HEK293 (cell line): ENCODE measurements around the gene GMEB1.

Source experiments
- CTCF ChIA-PET: fragments of 350-600 bp; formaldehyde crosslinking; extraction: SDS; loops from one replicate; lab custom pipeline; 2021; ENCODE audit warnings: antibody characterized with exemption; lab: Yijun Ruan, JAX
- POLR2A ChIA-PET: fragments of 300-600 bp; formaldehyde crosslinking; extraction: SDS; loops from one replicate; lab custom pipeline; 2020; ENCODE audit warnings: antibody characterized with exemption, inconsistent platforms; lab: Yijun Ruan, JAX
- H3K27ac ChIP-seq: fragments of 200-500 bp; sonication (Bioruptor generic); 2 replicates; pipeline ENCODE4 v1.5.1; 2014; ENCODE audit warnings: low read depth, low read length, control low read depth, inconsistent platforms; ENCODE audit errors: extremely low read depth
- H3K36me3 ChIP-seq, 2 experiments: fragments of 200-500 bp in 1 of 2; sonication (Bioruptor generic) in 1 of 2; 1 replicate in 1 of 2; 2 replicates in 1 of 2; pipeline ENCODE4 v1.5.1; 2014 to 2017; ENCODE audit warnings: inconsistent platforms in 2 of 2, low read length in 2 of 2; ENCODE audit not compliant: control insufficient read depth in 2 of 2, insufficient read depth in 1 of 2
- H3K4me1 ChIP-seq: fragments of 200-500 bp; sonication (Bioruptor generic); 2 replicates; pipeline ENCODE4 v1.5.1; 2014; ENCODE audit warnings: mild to moderate bottlenecking, low read length, inconsistent platforms; ENCODE audit not compliant: control insufficient read depth, insufficient read depth
- H3K4me3 ChIP-seq: 2 replicates; pipeline ENCODE4 v1.5.1; 2011; ENCODE audit warnings: low read depth, mild to moderate bottlenecking, control low read depth, low read length, moderate library complexity
- H3K9me3 ChIP-seq: fragments of 200-500 bp; sonication (Bioruptor generic); 2 replicates; pipeline ENCODE4 v1.5.1; 2014; ENCODE audit warnings: low read depth, low read length, inconsistent platforms; ENCODE audit not compliant: control insufficient read depth, insufficient read depth
- EGR2 ChIP-seq: fragments of 450-650 bp; formaldehyde crosslinking; IDR thresholded peaks from 2 replicates; pipeline ENCODE4 v1.5.1; 2016; ENCODE audit warnings: low read depth, missing biosample characterization, missing genetic modification characterization
- HOXA7 ChIP-seq: sonication (generic); formaldehyde crosslinking; IDR thresholded peaks from 2 replicates; pipeline ENCODE4 v1.8.1; 2022; ENCODE audit warnings: missing genetic modification reagents, borderline replicate concordance
- SCRT2 ChIP-seq: fragments of 450-650 bp; formaldehyde crosslinking; IDR thresholded peaks from 2 replicates; pipeline ENCODE4 v1.5.1; 2016; ENCODE audit warnings: missing biosample characterization, missing genetic modification characterization
- ZBTB1 ChIP-seq: fragments of 450-650 bp; formaldehyde crosslinking; IDR thresholded peaks from 2 replicates; pipeline ENCODE4 v1.5.1; 2016; ENCODE audit warnings: missing biosample characterization, missing genetic modification characterization
- ZBTB7A ChIP-seq: fragments of 450-650 bp; formaldehyde crosslinking; IDR thresholded peaks from 2 replicates; pipeline ENCODE4 v1.5.1; 2016; ENCODE audit warnings: low read depth, missing biosample characterization, missing genetic modification characterization
- ZNF138 ChIP-seq: fragments of 450-650 bp; formaldehyde crosslinking; IDR thresholded peaks from 2 replicates; pipeline ENCODE4 v1.5.1; 2016; ENCODE audit warnings: missing biosample characterization, missing genetic modification characterization, borderline replicate concordance
- ZNF211 ChIP-seq: fragments of 450-650 bp; formaldehyde crosslinking; IDR thresholded peaks from 2 replicates; pipeline ENCODE4 v1.5.1; 2016; ENCODE audit warnings: low read depth, missing biosample characterization, missing genetic modification characterization
- ZNF423 ChIP-seq: fragments of 450-650 bp; formaldehyde crosslinking; IDR thresholded peaks from 2 replicates; pipeline ENCODE4 v1.5.1; 2016; ENCODE audit warnings: missing biosample characterization, missing genetic modification characterization
- ZNF521 ChIP-seq: fragments of 450-650 bp; formaldehyde crosslinking; IDR thresholded peaks from 2 replicates; pipeline ENCODE4 v1.5.1; 2017; ENCODE audit warnings: missing biosample characterization, mild to moderate bottlenecking, missing genetic modification characterization
- ZNF600 ChIP-seq: fragments of 450-650 bp; formaldehyde crosslinking; IDR thresholded peaks from 2 replicates; pipeline ENCODE4 v1.5.1; 2016; ENCODE audit warnings: missing biosample characterization, missing genetic modification characterization
- ZNF654 ChIP-seq: fragments of 450-650 bp; formaldehyde crosslinking; IDR thresholded peaks from 2 replicates; pipeline ENCODE4 v1.5.1; 2016; ENCODE audit warnings: low read depth, missing biosample characterization, missing genetic modification characterization
- ZNF664 ChIP-seq: fragments of 450-650 bp; formaldehyde crosslinking; IDR thresholded peaks from 2 replicates; pipeline ENCODE4 v1.5.1; 2016; ENCODE audit warnings: missing biosample characterization, missing genetic modification characterization
- ZSCAN23 ChIP-seq: fragments of 450-650 bp; formaldehyde crosslinking; IDR thresholded peaks from 2 replicates; pipeline ENCODE4 v1.5.1; 2016; ENCODE audit warnings: missing biosample characterization, missing genetic modification characterization
- TF ChIP-seq, protein P1 (sequence below): fragments of 450-650 bp; IDR thresholded peaks from 2 replicates; pipeline ENCODE4 v1.5.1; 2018; ENCODE audit warnings: missing biosample characterization, mild to moderate bottlenecking, missing genetic modification characterization
- TF ChIP-seq, protein P2 (sequence below): fragments of 450-650 bp; formaldehyde crosslinking; IDR thresholded peaks from 2 replicates; pipeline ENCODE4; 2016; ENCODE audit warnings: missing biosample characterization, missing genetic modification characterization
- TF ChIP-seq, protein P3 (sequence below): fragments of 450-650 bp; formaldehyde crosslinking; IDR thresholded peaks from 2 replicates; pipeline ENCODE4 v1.5.1; 2017; ENCODE audit warnings: missing biosample characterization, missing genetic modification characterization

Gene GMEB1

DNA sequence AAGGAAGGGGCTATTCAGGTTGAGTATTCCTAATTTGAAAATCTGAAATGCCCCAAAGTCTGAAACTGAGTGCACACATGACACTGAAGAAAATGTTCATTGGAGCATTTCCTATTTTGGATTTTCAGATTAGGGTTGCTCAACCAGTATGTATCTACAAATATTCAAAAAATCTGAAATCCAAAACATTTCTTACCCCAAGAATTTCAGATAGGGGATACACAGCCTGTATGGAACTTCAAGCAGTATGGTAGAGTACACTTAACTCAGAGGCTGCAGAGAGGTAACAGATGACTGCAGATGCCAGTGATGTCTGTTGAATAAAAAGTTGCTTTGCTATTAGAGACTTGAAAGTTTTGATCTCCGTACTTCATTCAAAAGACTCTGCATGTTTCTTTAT is 87.1 kb downstream of the GMEB1 start:
- Histone ChIP-seq H3K36me3 (peaks cover 11 to 84% of the 10 kb centered on the region in 2 experiments; a peak in 2 of 3 replicates), H3K27ac (no peak overlapping the region), H3K9me3 (no peaks in the 10 kb centered on the region), H3K4me1 (peaks cover 9% of the 10 kb centered on the region), H3K4me3 (no peak overlapping the region)
- POLR2A ChIA-PET, result interaction anchor here (0.5 to 0.8 kb wide), 2 partner anchors 14 to 19 kb away, joined by 3 to 5 read pairs; partner anchors contain the start of gene YTHDF2
- CTCF ChIA-PET, result interaction anchor here (2.0 kb wide), 1 partner anchor 121 kb away, joined by 7 read pairs; no protein-coding TSS in a partner anchor
- TF ChIP-seq, protein P1, sequence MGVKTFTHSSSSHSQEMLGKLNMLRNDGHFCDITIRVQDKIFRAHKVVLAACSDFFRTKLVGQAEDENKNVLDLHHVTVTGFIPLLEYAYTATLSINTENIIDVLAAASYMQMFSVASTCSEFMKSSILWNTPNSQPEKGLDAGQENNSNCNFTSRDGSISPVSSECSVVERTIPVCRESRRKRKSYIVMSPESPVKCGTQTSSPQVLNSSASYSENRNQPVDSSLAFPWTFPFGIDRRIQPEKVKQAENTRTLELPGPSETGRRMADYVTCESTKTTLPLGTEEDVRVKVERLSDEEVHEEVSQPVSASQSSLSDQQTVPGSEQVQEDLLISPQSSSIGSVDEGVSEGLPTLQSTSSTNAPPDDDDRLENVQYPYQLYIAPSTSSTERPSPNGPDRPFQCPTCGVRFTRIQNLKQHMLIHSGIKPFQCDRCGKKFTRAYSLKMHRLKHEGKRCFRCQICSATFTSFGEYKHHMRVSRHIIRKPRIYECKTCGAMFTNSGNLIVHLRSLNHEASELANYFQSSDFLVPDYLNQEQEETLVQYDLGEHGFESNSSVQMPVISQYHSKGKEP (tag by site-specific recombination), result no peak
- TF ChIP-seq ZNF664 (tag by site-specific recombination) (no peak), ZBTB1 (tag by site-specific recombination) (no peak)

DNA sequence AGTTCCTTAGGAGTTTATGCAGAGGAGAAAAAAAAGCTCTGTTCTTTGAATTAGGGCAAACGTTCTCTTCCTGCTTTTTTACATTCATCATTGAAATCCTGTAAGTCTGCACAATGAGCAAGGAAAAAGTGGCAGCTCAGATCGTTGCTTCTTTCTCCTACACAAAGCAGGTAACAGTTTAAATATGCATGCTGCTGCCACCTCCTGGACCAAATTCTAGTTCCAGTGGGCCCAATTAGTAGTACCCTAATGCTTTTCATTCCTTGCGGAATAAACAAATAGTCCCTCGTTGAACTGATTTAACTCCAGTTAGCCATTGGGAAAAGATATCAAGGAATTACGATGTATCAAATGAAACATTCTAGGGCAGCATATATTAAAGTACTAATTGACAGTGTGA is 88.3 kb downstream of the GMEB1 start:
- 0 out of 2 replicates have a peak, but pooled peaks cover 2% of the 10 kb centered on the region for H3K4me1 ChIP-seq
- no peak overlapping the region for H3K27ac ChIP-seq
- CTCF ChIA-PET, result interaction anchor here (0.6 to 2.0 kb wide), 5 partner anchors 9 to 120 kb away, joined by 3 to 9 read pairs (median 5); partner anchors contain the start of gene YTHDF2
- POLR2A ChIA-PET, result interaction anchor here (1.1 kb wide), 1 partner anchor 108 kb away, joined by 3 read pairs; the partner anchor contains the start of gene RNU11
- H3K36me3 ChIP-seq, result peaks cover 15 to 81% of the 10 kb centered on the region in 2 experiments; a peak in 2 of 3 replicates
- H3K9me3 ChIP-seq, result no peaks in the 10 kb centered on the region
- 0 out of 2 replicates have a peak, but pooled peaks have one; percentile 12 for TF ChIP-seq ZNF654 (tag by site-specific recombination)
- no peak for TF ChIP-seq ZNF211 (tag by site-specific recombination)
- H3K4me3 ChIP-seq, result no peak overlapping the region

DNA sequence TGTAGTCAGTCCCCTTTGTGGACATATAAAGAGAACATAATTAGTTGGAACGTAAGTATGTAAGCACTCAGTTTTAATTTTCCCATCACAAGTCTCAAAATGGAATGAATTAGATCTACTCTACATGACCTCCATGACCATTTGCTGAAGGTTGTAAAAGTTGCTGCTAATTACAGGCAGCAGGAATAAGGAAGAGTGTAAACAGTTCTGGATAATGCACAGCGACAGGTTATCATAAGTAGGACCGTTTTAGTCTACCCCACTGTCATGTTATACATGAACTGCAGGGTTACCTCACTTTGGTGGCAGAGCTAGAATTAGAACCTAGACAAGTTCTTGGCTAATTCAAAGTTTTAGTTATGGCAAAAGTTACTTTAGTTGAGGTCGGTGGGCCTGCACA is 89.8 kb downstream of the GMEB1 start:
- Histone ChIP-seq H3K4me3 (no peak overlapping the region), H3K36me3 (peaks cover 20 to 68% of the 10 kb centered on the region in 2 experiments; a peak in 2 of 3 replicates), H3K9me3 (no peaks in the 10 kb centered on the region), H3K4me1 (0 out of 2 replicates have a peak, but pooled peaks cover 2% of the 10 kb centered on the region), H3K27ac (no peak overlapping the region)
- TF ChIP-seq SCRT2 (tag by site-specific recombination) (peak; percentile 78), ZNF521 (tag by site-specific recombination) (no peak), ZBTB7A (tag by site-specific recombination) (no peak), ZSCAN23 (tag by site-specific recombination) (no peak), ZNF600 (tag by site-specific recombination) (peak; percentile 29; the same call in 1 of the 2 replicates), ZBTB1 (tag by site-specific recombination) (no peak), EGR2 (no peak), HOXA7 (CRISPR knock-in tag) (no peak), ZNF423 (tag by site-specific recombination) (no peak), ZNF138 (no peak)
- TF ChIP-seq, protein P2, sequence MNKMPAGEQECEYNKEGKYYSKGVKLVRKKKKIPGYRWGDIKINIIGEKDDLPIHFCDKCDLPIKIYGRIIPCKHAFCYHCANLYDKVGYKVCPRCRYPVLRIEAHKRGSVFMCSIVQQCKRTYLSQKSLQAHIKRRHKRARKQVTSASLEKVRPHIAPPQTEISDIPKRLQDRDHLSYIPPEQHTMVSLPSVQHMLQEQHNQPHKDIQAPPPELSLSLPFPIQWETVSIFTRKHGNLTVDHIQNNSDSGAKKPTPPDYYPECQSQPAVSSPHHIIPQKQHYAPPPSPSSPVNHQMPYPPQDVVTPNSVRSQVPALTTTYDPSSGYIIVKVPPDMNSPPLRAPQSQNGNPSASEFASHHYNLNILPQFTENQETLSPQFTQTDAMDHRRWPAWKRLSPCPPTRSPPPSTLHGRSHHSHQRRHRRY (tag by site-specific recombination), result no peak
- TF ChIP-seq, protein P3, sequence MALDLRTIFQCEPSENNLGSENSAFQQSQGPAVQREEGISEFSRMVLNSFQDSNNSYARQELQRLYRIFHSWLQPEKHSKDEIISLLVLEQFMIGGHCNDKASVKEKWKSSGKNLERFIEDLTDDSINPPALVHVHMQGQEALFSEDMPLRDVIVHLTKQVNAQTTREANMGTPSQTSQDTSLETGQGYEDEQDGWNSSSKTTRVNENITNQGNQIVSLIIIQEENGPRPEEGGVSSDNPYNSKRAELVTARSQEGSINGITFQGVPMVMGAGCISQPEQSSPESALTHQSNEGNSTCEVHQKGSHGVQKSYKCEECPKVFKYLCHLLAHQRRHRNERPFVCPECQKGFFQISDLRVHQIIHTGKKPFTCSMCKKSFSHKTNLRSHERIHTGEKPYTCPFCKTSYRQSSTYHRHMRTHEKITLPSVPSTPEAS (tag by site-specific recombination), result no peak
- ChIA-PET POLR2A (no interaction called here), CTCF (interaction anchor here (0.7 kb wide), 1 partner anchor 12 kb away, joined by 4 read pairs; no protein-coding TSS in a partner anchor)
